Effector memory CD4-positive, alpha-beta T cell (primary cell): ENCODE data around the gene ZBP1.

Source experiments
- DNase-seq, 3 donors: peaks; one replicate each; pipeline ENCODE4 v3.0.0-alpha.2; 2020
- H3K27ac ChIP-seq: 2 replicates; pipeline ENCODE4 v1.7.0; 2013; ENCODE audit warnings: mild to moderate bottlenecking, low read length, moderate library complexity; ENCODE audit not compliant: insufficient read depth, poor library complexity, severe bottlenecking
- H3K27me3 ChIP-seq: replicated peaks from 2 replicates; pipeline ENCODE4 v1.7.0; 2013; ENCODE audit warnings: mild to moderate bottlenecking, low read length; ENCODE audit not compliant: insufficient read depth, control insufficient read depth, poor library complexity, severe bottlenecking
- H3K36me3 ChIP-seq: 2 replicates; pipeline ENCODE4 v1.7.0; 2013; ENCODE audit warnings: mild to moderate bottlenecking, low read length, moderate library complexity; ENCODE audit not compliant: control insufficient read depth, insufficient read depth
- H3K4me1 ChIP-seq: 2 replicates; pipeline ENCODE4 v1.7.0; 2013; ENCODE audit warnings: low read length, mild to moderate bottlenecking; ENCODE audit not compliant: control insufficient read depth, insufficient read depth, poor library complexity, severe bottlenecking
- H3K4me3 ChIP-seq: 2 replicates; pipeline ENCODE4 v1.7.0; 2013; ENCODE audit warnings: low read length, low read depth, mild to moderate bottlenecking; ENCODE audit not compliant: insufficient read depth, poor library complexity, severe bottlenecking
- H3K9me3 ChIP-seq: 2 replicates; pipeline ENCODE4 v1.7.0; 2013; ENCODE audit warnings: mild to moderate bottlenecking, low read length, moderate library complexity; ENCODE audit not compliant: control insufficient read depth

ZBP1 gene

DNA sequence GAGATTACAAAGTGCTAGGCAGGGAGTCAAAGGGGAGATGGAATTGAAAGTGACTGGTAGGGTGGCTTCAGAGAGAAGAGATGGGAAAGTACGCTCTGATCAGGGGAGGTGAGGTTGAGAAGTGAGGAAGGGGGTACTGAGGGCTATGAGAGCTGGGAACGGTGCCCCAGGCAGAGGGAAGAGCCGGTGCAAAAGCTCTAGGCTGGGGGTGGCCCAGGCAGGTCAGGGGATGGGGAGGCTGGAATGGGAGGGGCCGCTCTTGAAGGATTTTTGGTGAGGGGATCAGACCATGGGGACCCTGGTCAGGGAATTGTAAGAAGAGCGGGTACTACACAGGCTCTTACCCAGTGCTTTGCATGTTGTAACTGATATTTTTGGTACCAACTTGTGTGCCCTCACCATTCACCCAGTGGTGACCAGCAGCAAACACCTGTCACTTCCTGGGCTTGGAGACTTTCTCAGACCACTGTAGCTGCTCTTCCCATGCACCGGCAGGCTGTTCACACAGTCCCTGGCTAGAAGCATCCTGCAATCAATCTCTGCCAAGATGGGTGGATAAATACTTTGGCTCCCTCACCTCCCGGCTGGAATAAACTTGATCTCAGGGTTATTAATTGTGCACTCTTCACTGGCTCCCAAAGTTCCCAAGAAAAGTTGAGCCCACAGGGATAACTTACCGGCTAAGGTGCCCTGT is 35.3 kb downstream of the ZBP1 start:
- Histone ChIP-seq H3K9me3 (no peaks in the 10 kb centered on the region), H3K27ac (no peak overlapping the region), H3K4me3 (no peak overlapping the region), H3K4me1 (no peaks in the 10 kb centered on the region), H3K27me3 (peaks cover 14% of the 10 kb centered on the region), H3K36me3 (no peaks in the 10 kb centered on the region)
- no peak for DNase-seq

- DNase-seq = no peak
- Histone ChIP-seq H3K4me3 (no peak overlapping the region), H3K4me1 (no peaks in the 10 kb centered on the region), H3K27me3 (peaks cover 14% of the 10 kb centered on the region), H3K36me3 (no peaks in the 10 kb centered on the region), H3K9me3 (no peaks in the 10 kb centered on the region), H3K27ac (no peak overlapping the region)
Observed at GRCh38 chr20:57583289-57584257, 36.7 kb downstream of the ZBP1 start.

GRCh38 chr20:57582432-57583288 is 37.6 kb downstream of the ZBP1 start:
- no peak overlapping the region for H3K27ac ChIP-seq
- no peaks in the 10 kb centered on the region for H3K9me3 ChIP-seq
- H3K36me3 ChIP-seq = no peaks in the 10 kb centered on the region
- H3K27me3 ChIP-seq = peaks cover 14% of the 10 kb centered on the region
- no peak for DNase-seq
- H3K4me3 ChIP-seq = no peak overlapping the region
- H3K4me1 ChIP-seq = no peaks in the 10 kb centered on the region

DNA sequence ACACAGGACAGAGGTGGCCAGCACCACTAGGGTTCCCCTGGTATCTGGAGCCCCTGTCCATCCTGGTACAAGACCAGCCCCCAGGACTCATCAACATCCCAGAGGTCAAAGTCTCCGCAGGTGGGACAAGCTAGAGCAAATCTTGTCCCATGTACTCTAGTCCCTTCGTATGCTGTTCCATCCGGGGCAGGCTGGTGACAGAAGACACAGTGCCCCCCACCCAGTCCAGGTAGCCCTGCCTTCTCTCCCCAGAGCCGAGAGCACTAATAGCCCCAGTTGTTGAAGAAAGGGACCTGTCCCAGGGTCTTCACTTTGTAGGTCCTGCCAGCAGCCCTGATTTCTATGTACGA is 38.2 kb downstream of the ZBP1 start:
- no peaks in the 10 kb centered on the region for H3K4me1 ChIP-seq
- DNase-seq = no peak
- peaks cover 14% of the 10 kb centered on the region for H3K27me3 ChIP-seq
- no peaks in the 10 kb centered on the region for H3K36me3 ChIP-seq
- H3K4me3 ChIP-seq = no peak overlapping the region
- H3K27ac ChIP-seq = no peak overlapping the region
- no peaks in the 10 kb centered on the region for H3K9me3 ChIP-seq

- Histone ChIP-seq H3K36me3 (no peaks in the 10 kb centered on the region), H3K9me3 (no peaks in the 10 kb centered on the region), H3K27ac (no peak overlapping the region), H3K4me3 (no peak overlapping the region), H3K4me1 (no peaks in the 10 kb centered on the region), H3K27me3 (peaks cover 14% of the 10 kb centered on the region)
- DNase-seq = no peak
Observed at GRCh38 chr20:57581202-57582028, 38.8 kb downstream of the ZBP1 start.

GRCh38 chr20:57580478-57581201 is 39.6 kb downstream of the ZBP1 start:
- Histone ChIP-seq H3K4me1 (no peaks in the 10 kb centered on the region), H3K9me3 (no peaks in the 10 kb centered on the region), H3K27me3 (peaks cover 12% of the 10 kb centered on the region), H3K27ac (no peak overlapping the region), H3K36me3 (no peaks in the 10 kb centered on the region), H3K4me3 (no peak overlapping the region)
- no peak for DNase-seq

GRCh38 chr20:57579898-57580447 is 40.3 kb downstream of the ZBP1 start:
- H3K36me3 ChIP-seq = no peaks in the 10 kb centered on the region
- H3K27me3 ChIP-seq = peaks cover 6% of the 10 kb centered on the region
- no peak for DNase-seq

DNA sequence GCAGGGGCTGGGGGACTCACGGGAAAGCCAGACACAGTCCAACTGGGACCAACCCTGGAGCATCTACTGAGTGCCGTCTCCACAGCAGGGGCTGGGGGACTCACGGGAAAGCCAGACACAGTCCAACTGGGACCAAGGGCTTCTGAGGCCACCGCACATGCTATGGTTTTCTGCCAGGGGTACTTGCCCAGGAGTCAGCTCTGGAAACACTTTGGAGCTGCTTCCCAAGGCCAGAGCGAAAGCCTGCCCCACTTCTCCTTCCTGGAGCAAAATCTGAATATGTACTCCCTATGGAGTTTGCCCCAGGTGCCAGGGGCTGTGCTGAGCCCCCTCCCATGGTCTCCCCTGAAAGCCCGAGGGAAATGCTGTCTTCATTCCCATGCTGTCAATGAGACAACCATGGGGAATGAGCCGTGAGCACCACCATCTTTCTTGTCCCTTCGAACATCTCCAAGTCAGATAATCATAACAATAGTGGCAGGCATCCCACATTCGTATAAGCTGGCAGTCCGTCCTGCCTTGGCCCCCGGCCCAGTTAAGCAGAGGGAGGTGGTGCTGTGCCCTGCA is 40.8 kb downstream of the ZBP1 start:
- Histone ChIP-seq H3K27me3 (peaks cover 6% of the 10 kb centered on the region), H3K4me3 (no peak overlapping the region), H3K9me3 (no peaks in the 10 kb centered on the region), H3K36me3 (no peaks in the 10 kb centered on the region), H3K4me1 (no peaks in the 10 kb centered on the region), H3K27ac (no peak overlapping the region)
- no peak for DNase-seq

More at GRCh38 chr20:57579898-57580447, 40.3 kb downstream of the ZBP1 start:
- no peak overlapping the region for H3K4me3 ChIP-seq
- no peaks in the 10 kb centered on the region for H3K9me3 ChIP-seq
- H3K27ac ChIP-seq = no peak overlapping the region
- H3K4me1 ChIP-seq = no peaks in the 10 kb centered on the region
